Heart left ventricle (tissue), 13 donors: ENCODE data around the gene FAM3B.

ENCODE experiments used
- POLR2A ChIP-seq, 2 donors: fragments of 450-650 bp; IDR thresholded peaks; one replicate each; pipeline ENCODE4 v1.6.1; 2017; ENCODE audit warnings: antibody characterized with exemption in 2 of 2, mild to moderate bottlenecking in 2 of 2, moderate library complexity in 2 of 2
- TF ChIP-seq, protein P1 (sequence below), 12 donors: fragments of 200-600 bp; sonication (generic) in 4 of 12; IDR thresholded peaks; one replicate each; pipeline versions ENCODE4 v1.5.0 to v1.8.0; 2018 to 2022; ENCODE audit warnings: antibody characterized with exemption in 12 of 12, mild to moderate bottlenecking in 5 of 12
- donor health status: ischemic (EF 13 %, LVEDD 7.1; RV severe dilation, severe dysfunction).
- donor health status: DM: no; HTN: yes; CAD: no.
- donor health status: DM: no; HTN: no; CAD: no.
- donor health status: ischemic (EF 25% LVEDD 6.9; RV normal size, moderate dysfunction).
- donor health status: ischemic (EF 25% LVEDD 5.7; RV mildly dilated, moderate dysfunction).
- donor health status: ischemic (EF 35%, LVEDD 5.7; RV mildly dilated, moderate dysfunction).
- donor health status: nonischemic (EF 11% LVEDD 7.7; RV severe dilation, severe dysfunction).
- donor health status: DM: yes; HTN: yes; CAD: no.
- donor health status: PGD.
- donor health status: ischemic (EF 29% LVEDD 5.4; RV normal size, mild dysfunction).
- donor health status: nonischemic (EF 23%, LVEDD 6.1; RV moderate dilation, normal function).

DNA sequence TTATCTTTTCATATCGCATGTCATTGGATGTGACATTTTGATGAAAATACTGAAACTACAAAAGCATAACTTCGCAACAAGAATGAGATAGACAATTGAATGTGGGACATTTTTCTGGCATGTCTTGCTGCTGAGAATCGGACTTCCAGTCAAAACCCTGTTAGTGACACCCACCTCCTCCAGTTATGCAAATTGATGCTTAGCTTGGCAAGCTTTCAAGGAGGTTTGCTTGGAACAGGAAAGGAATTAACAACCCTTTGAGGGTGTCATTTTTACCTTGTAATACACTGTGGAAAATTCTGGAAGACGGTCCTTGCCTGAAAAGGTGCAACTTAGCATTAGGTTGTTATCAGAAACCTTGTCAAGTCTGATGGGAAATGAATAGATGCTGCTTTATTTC lies 38.8 kb upstream of the FAM3B start:
- TF ChIP-seq, protein P1, sequence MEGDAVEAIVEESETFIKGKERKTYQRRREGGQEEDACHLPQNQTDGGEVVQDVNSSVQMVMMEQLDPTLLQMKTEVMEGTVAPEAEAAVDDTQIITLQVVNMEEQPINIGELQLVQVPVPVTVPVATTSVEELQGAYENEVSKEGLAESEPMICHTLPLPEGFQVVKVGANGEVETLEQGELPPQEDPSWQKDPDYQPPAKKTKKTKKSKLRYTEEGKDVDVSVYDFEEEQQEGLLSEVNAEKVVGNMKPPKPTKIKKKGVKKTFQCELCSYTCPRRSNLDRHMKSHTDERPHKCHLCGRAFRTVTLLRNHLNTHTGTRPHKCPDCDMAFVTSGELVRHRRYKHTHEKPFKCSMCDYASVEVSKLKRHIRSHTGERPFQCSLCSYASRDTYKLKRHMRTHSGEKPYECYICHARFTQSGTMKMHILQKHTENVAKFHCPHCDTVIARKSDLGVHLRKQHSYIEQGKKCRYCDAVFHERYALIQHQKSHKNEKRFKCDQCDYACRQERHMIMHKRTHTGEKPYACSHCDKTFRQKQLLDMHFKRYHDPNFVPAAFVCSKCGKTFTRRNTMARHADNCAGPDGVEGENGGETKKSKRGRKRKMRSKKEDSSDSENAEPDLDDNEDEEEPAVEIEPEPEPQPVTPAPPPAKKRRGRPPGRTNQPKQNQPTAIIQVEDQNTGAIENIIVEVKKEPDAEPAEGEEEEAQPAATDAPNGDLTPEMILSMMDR (IDR thresholded peaks at IDR 0.05) = no peak
- TF ChIP-seq POLR2A (IDR thresholded peaks at IDR 0.05) = no peak
